ENCODE data around the gene SMPD1.
A peak's percentile ranks its signal among the peaks of the same experiment; 100 is the strongest.

The SMPD1 gene

DNA sequence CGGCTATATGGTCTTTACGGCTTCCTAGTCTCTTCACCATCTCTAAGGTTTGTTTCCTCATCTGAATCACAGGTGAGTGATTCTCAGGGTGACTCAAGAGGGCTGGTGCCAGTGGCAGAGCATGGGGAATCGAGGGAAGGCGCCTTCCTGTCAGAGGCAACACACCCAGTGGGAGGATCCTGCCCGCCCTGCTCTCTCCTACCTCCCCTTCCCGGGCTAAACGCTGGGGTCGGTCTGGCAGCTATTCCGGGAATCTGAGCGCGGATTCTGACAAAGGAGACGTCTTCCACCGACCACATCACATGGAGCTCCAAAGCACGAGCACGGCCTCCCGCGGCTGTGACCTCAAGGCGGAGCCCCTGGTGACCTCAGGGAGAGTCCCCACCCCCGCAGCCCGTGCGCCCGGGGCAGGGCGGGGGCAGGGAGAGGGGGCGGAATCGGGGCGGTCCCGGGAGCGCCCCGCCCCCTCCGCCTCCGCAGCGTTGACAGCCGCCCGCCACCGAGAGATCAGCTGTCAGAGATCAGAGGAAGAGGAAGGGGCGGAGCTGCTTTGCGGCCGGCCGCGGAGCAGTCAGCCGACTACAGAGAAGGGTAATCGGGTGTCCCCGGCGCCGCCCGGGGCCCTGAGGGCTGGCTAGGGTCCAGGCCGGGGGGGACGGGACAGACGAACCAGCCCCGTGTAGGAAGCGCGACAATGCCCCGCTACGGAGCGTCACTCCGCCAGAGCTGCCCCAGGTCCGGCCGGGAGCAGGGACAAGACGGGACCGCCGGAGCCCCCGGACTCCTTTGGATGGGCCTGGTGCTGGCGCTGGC lies at the start of gene SMPD1:
Gene SMPD1, plus strand, starts transcription at position 570 of the 813 bp plus-strand sequence. Its CDS starts 125 bp downstream, at position 695.
- peak; percentile 65 for DNase-seq

DNA sequence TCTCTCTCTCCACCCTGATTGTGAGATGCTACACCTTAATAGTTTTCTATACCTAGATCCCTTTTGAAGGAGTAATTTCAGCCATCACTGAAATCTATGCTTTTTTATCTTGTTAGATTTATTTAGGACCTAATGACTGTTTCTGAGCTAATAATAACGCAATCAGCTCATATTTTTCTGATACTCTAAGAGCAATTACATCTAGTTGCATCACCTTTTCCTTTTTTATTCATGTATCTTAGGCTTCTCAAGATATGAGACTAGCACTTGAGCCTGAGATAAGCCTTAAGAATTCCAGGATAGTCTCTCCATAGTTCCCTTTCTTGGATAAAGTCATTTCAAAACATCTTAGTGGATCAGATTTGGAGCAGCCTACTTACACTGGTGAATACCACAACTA lies 44.9 kb upstream of the SMPD1 start:
- DNase-seq, result no peak

GRCh38 chr11:6350043-6350442 lies 40.2 kb upstream of the SMPD1 start:
- DNase-seq, result no peak

DNA sequence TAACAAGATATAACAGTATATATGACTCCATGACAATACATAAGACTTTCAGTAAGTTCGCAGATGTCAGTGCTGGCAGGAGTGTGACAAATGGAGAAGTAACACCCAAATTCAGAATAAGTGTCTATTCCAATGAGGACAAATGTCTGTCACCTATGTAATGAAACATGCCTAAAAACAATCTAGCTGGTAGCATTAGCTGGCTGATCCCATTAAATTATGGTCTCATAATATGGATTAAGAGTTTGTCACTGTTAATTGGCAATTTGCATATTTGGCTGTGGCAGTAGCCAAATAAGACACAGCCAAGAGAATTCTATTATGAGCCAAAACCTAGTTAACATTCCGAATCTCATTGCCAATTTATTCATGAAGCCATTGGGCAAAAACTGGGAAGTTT lies 39.8 kb upstream of the SMPD1 start:
- DNase-seq, result no peak

- DNase-seq, result no peak
These were observed 38.4 kb upstream of the SMPD1 start for GRCh38 chr11:6351782-6352382.

- no peak for DNase-seq
These were observed 36.8 kb upstream of the SMPD1 start for GRCh38 chr11:6353367-6353987.

DNA sequence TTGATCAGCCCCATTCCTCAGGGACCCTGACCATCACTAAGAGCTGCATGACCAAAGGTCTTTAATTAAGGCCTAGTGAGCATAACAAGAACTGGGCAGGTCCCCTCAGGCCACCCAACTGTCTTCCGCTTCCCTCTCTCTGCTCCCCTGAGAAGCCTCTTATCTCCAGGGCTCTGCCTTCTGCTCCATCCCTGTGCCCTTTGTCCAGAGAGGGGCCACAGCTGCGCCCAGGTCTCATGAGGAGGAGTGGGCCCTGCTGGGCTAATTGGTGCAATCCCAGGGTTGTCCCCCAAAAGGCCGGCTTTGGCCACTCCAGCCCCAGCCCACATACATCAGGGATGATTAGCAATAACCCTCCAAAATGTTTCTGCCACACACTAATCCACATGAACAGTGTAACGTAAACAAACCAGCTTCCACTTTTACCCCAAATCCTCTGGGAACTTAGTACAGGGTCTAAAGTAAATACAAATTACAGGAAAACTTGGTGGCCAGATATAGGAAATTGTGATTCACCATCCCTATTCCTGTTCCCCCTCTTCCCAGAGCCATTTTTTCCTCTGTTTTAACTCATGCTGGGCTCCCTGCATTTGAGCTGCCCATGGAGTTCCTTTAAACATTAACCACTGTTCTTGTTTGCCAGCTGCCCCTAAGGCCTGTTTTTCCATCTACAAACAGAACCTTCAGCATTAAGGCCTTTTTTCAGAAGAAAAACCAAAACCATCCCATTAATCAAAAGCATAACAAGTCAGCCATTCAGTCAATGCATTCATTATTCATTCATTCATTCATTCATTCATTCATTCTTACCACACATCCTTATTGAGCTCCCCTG lies 35.4 kb upstream of the SMPD1 start:
- DNase-seq, result no peak

GRCh38 chr11:6356503-6357055 lies 33.7 kb upstream of the SMPD1 start:
- no peak for DNase-seq

- DNase-seq, result peak; percentile 72
These were observed 33.1 kb upstream of the SMPD1 start for GRCh38 chr11:6357222-6357621.

DNA sequence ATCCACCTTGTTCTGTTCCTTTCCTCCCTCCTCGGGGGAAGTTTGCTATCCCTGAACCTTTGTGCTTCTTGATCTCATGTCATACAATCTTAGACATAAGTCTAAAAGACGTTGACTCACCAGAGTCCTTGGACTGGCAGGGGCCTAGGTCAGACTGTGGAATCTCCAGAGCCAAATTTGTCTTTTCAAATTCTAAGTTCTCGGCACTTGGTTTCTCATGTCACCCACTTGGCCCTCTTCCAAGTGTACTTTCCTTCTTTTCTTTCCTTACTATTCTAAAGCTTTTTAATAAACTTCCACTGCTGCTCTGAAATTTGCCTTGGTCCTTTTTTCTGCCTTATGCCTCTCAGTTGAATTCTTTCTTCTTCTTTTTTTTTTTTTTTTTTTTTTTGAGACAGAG lies 30.1 kb upstream of the SMPD1 start:
- DNase-seq, result no peak

DNA sequence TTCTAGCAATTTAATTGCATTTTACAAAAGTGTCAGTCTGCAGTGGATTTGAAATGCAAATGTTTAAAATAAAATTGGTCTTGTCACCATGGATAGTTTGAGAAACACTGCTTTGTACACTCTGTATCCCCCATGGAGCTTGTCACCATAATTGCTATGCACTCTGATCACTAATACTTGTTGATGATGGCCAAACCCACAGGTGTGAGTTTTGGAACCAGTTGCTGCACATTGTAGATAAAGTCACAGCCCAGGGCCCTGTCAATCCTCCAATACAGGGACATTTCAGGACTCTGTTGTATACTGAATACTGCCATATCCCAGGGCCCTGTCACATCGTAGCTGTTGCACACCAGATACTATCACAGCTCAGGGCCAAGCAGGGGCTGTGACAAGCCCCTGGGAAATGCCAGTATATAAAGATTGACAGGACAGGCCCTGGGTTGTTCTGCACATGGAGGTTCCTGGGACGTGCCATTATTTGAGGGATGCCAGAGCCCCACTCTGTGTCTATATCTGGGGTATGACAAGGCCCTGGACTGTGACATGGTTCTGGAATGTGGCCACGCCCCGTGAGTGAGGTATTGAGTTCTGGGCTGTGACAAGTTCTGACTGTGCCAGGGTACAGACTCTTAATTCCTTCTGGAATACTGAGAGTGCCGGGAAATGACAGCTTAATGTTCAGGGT lies 27.9 kb upstream of the SMPD1 start:
- DNase-seq, result no peak

- DNase-seq, result peak; percentile 24
These were observed 27.2 kb upstream of the SMPD1 start for GRCh38 chr11:6362873-6363678.

- no peak for DNase-seq
These were observed 24.6 kb upstream of the SMPD1 start for GRCh38 chr11:6365659-6366058.

DNA sequence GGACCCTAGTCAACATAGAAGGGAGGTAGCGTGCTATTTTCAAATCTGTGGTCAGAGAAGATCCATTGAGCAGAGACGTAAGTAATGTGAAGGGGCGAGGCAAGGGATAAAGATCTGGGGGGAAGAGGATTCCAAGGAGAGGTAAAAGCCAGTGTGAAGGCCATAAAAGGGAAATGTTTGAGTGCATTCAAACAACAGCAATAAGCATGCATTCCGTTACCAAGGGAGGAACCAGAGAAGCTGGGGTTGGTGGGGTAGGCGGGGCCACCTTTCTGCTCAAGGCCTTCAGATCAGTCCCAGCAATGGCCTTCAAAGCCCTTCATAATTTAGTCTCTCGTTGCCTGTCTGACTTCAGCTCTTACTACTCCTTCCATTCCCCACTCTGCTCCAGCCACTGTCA lies 18.4 kb upstream of the SMPD1 start:
- no peak for DNase-seq

GRCh38 chr11:6377902-6378639 lies 12.2 kb upstream of the SMPD1 start:
- DNase-seq, result no peak

GRCh38 chr11:6378640-6378989 lies 11.7 kb upstream of the SMPD1 start:
- DNase-seq, result no peak

DNA sequence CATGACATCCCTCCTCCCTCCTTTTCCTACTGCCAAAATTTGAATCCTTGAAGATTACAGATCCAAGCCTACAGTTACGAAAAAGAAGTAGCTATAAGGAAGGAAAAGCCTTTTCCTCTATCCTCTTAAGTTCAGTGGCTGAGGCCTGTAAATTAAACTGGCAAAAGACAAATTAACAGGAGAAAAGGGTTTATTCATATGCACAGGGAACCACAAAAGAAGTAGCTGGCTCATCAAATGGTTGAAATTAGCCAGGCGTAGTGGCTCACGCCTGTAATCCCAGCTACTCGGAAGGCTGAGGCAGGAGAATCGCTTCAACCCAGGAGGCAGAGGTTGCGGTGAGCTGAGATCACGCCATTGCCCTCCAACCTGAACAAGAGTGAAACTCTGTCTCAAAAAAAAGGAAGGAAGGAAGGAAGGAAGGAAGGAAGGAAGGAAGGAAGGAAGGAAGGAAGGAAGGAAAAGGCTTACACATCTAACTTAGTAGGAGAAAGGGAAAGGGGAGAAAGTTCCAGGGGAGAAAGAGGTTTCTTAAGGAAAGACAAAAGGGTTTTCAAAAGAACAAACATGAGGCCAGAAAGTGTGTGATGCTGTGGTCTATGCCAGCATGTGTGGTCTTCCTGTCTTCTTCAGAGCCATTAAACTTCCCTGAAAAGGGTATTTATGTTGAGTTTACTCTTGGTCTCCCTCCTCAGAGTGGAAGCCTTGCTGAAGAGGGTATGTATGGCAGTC lies 5.1 kb upstream of the SMPD1 start:
- no peak for DNase-seq

GRCh38 chr11:6387811-6388599 lies 2.3 kb upstream of the SMPD1 start:
- no peak for DNase-seq

DNA sequence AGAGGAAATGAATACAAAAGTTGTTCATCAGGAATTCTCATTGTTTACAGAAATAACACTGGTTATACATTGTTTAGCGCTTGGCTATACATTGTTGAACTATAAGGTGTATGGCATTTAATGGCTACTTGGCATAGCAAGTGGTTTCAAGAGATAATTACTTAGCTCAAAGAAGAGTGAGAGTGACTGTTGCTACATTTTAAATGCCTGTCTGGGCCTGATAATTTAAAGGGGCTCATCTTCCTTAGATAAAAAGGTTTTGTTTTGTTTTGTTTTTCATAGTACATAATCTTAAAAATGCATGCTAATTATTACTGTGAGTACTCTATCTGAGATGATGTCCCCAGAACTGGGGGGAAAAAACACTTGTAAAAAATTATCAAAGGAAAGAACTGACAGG lies 1.5 kb upstream of the SMPD1 start:
- no peak for DNase-seq

Data from T1000 (cell line).